Heart left ventricle (tissue), 16 donors: Measurements from ENCODE around the gene B3GAT2. TPM values are rescaled to one million over a fixed set of nuclear protein-coding genes. Genes with fewer than 3 reads are reported as not detected.

Source experiments
- ATAC-seq, 4 donors: fragments of 200-7000 bp; cut with Tn5 transposase; one replicate each; pipeline ENCODE4 v1.9.1; 2020 to 2022; ENCODE audit warnings: moderate library complexity in 4 of 4, mild to moderate bottlenecking in 3 of 4, moderate number of reproducible peaks in 1 of 4
- DNase-seq, 5 donors: peaks; one replicate each; pipeline ENCODE4 v3.0.0-alpha.2; 2020
- H3K27ac ChIP-seq, 12 donors: fragments of 200-600 bp; sonication (generic) in 4 of 12; one replicate each; pipeline versions ENCODE4 v1.5.0 to v1.8.0; 2016 to 2022; ENCODE audit warnings: mild to moderate bottlenecking in 2 of 12
- H3K27me3 ChIP-seq, 9 donors: fragments of 200-600 bp; sonication (generic) in 2 of 9; one replicate each; pipeline versions ENCODE4 v1.5.1 to v1.8.0; 2016 to 2022; ENCODE audit warnings: mild to moderate bottlenecking in 3 of 9
- H3K36me3 ChIP-seq, 9 donors: fragments of 200-600 bp; sonication (generic) in 2 of 9; one replicate each; pipeline versions ENCODE4 v1.5.0 to v1.8.0; 2018 to 2022; ENCODE audit warnings: mild to moderate bottlenecking in 2 of 9
- H3K4me1 ChIP-seq, 12 donors: fragments of 200-600 bp; sonication (generic) in 4 of 12; one replicate each; pipeline versions ENCODE4 v1.5.0 to v1.8.0; 2016 to 2022; ENCODE audit warnings: mild to moderate bottlenecking in 3 of 12
- H3K4me3 ChIP-seq, 12 donors: fragments of 200-600 bp; sonication (generic) in 4 of 12; one replicate each; pipeline versions ENCODE4 v1.5.0 to v1.8.0; 2017 to 2022; ENCODE audit warnings: mild to moderate bottlenecking in 9 of 12, moderate library complexity in 4 of 12
- H3K9me3 ChIP-seq, 12 donors: fragments of 200-600 bp; sonication (generic) in 4 of 12; one replicate each; pipeline versions ENCODE4 v1.5.0 to v1.8.0; 2016 to 2022; ENCODE audit warnings: mild to moderate bottlenecking in 1 of 12
- CTCF ChIP-seq, 12 donors: fragments of 200-600 bp; sonication (generic) in 4 of 12; IDR thresholded peaks; one replicate each; pipeline versions ENCODE4 v1.5.0 to v1.8.0; 2018 to 2022; ENCODE audit warnings: antibody characterized with exemption in 12 of 12, mild to moderate bottlenecking in 5 of 12
- POLR2A ChIP-seq, 2 donors: fragments of 450-650 bp; IDR thresholded peaks; one replicate each; pipeline ENCODE4 v1.6.1; 2017; ENCODE audit warnings: antibody characterized with exemption in 2 of 2, mild to moderate bottlenecking in 2 of 2, moderate library complexity in 2 of 2
- WGBS, 4 donors: extraction: QIAGEN DNeasy Blood & Tissue Kit in 2 of 4; methylation state at CpG; one replicate each; pipeline versions ENCODE4 v1.1.5 to v1.1.7; 2013 to 2018; 5-methylcytosine and 5-hydroxymethylcytosine counted together
- intact Hi-C, 10 donors: fragments of 100-400 bp; cut with DNase I; formaldehyde crosslinking; loops; one replicate each; pipeline versions ENCODE4 v1.11.1 to v1.14.2; 2022
- polyA plus RNA-seq, 2 donors: library from polyadenylated mRNA; stranded (reverse); fragments of 200-250 nt; gene quantifications; one replicate each; pipeline ENCODE4 v1.2.3, GENCODE V29; 2013
- total RNA-seq, 9 donors: library from RNA; depleted of rRNA in 2 of 9; stranded (reverse); fragments of >200 nt in 2 of 9; fragmentation: NEBNext Ultra II Directional in 3 of 9; extraction: Animal tissue kit (Norgen Biotek cat#: 25700) in 3 of 9; gene quantifications; one replicate each; pipeline versions ENCODE4 v1.1.0 to v1.2.4, GENCODE V29; 2016 to 2023
- donor health status: ischemic (EF 13 %, LVEDD 7.1; RV severe dilation, severe dysfunction).
- donor health status: healthy with polysubstance abuse.
- donor health status: DM: no; HTN: yes; CAD: no.
- donor health status: DM: no; HTN: no; CAD: no.
- donor health status: ischemic (EF 25% LVEDD 6.9; RV normal size, moderate dysfunction).
- donor health status: ischemic (EF 25% LVEDD 5.7; RV mildly dilated, moderate dysfunction).
- donor health status: healthy.
- donor health status: DM: yes; HTN: yes; CAD: no.
- donor health status: ischemic (EF 35%, LVEDD 5.7; RV mildly dilated, moderate dysfunction).
- donor health status: nonischemic (EF 11% LVEDD 7.7; RV severe dilation, severe dysfunction).
- donor health status: DM: yes; HTN: yes; CAD: no.
- donor health status: PGD.
- donor health status: ischemic (EF 29% LVEDD 5.4; RV normal size, mild dysfunction).
- donor health status: nonischemic (EF 23%, LVEDD 6.1; RV moderate dilation, normal function).

B3GAT2 gene
- total and polyA plus RNA-seq, 11 donors: 0.04 to 0.09 (median 0.07) TPM; not detected in 5

DNA sequence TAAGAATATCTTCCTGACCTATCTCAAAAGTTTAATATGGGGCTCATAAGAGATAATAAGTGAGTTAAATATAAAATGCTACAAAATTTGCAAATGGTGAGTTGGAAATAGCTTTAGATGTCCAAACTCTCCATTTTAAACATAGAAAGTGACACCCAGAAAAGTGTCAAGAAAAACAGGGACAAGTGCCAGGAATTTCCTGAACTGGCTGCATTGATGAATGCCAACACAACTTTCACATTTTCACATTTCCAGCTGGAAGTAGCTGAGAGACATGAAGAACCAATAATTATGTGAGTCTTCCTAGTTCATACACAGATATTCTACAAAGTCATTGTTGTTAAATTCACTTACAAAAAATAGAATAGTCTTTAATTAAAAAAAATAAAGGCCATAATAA is 38.6 kb upstream of the B3GAT2 start:
- no peaks in the 10 kb centered on the region for H3K36me3 ChIP-seq
- H3K27me3 ChIP-seq: no peaks in the 10 kb centered on the region
- no peaks in the 10 kb centered on the region for H3K4me1 ChIP-seq
- TF ChIP-seq POLR2A (IDR thresholded peaks at IDR 0.05) (no peak), CTCF (IDR thresholded peaks at IDR 0.05) (no peak)
- no peak overlapping the region for H3K27ac ChIP-seq
- H3K9me3 ChIP-seq: no peaks in the 10 kb centered on the region
- no peak for DNase-seq
- intact Hi-C loops: no loop called here
- H3K4me3 ChIP-seq: no peak overlapping the region
- ATAC-seq: no peak

DNA sequence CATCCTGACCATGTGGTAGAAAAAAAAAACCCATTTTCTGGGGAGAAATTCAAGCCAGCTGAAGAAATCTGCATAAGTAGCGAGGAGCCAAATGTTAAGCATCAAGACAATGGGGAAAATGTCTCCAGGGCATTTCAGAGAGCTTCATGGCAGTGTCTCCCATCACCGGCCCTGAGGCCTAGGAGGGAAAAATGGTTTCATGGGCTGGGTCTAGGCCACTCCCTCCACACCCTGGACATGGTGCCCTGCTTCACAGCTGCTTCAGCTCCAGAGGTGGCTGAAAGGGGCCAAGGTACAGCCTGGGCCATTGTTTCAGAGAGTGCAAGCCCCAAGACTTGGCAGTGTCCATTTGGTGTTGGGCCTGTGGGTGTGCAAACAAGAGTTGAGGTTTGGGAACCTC is 34.4 kb upstream of the B3GAT2 start:
- DNase-seq: no peak
- Histone ChIP-seq H3K27ac (no peak overlapping the region), H3K27me3 (no peaks in the 10 kb centered on the region), H3K4me3 (no peak overlapping the region), H3K4me1 (no peaks in the 10 kb centered on the region), H3K9me3 (no peaks in the 10 kb centered on the region), H3K36me3 (no peaks in the 10 kb centered on the region)
- no peak for ATAC-seq
- TF ChIP-seq CTCF (IDR thresholded peaks at IDR 0.05) (no peak), POLR2A (IDR thresholded peaks at IDR 0.05) (no peak)
- WGBS, 4 donors: 83 to 97% (median 88%) methylated on average over 2 of the region's 2 CpGs
- intact Hi-C loops: no loop called here

GRCh38 chr6:70985156-70985555 is 28.3 kb upstream of the B3GAT2 start:
- Histone ChIP-seq H3K27ac (no peak overlapping the region), H3K36me3 (no peaks in the 10 kb centered on the region), H3K4me3 (no peak overlapping the region), H3K4me1 (no peaks in the 10 kb centered on the region), H3K27me3 (no peaks in the 10 kb centered on the region), H3K9me3 (no peaks in the 10 kb centered on the region)
- 62 to 73% (median 68%) methylated on average over 4 of the region's 4 CpGs for WGBS, 4 donors
- no peak for TF ChIP-seq CTCF (IDR thresholded peaks at IDR 0.05)
- no peak for TF ChIP-seq POLR2A (IDR thresholded peaks at IDR 0.05)
- DNase-seq: no peak
- no peak for ATAC-seq
- intact Hi-C loops: no loop called here

DNA sequence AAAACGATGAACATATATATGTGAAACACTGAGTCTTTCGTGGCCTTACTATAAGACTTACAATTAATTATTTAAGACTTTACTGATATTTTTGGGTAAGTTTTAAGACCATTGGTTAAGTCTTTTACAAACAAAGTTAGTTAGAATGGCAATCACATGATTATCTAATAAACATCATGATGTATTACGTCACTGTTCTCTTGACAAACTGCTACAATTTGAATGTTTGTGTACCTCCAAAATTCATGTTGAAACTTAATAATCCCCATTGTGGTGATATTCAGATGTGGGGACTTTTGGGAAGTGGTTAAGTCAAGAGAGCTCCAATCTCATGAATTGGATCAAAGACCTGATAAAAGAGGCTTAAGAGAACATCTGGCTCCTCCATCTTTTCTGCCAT is 25.9 kb upstream of the B3GAT2 start:
- no peak for TF ChIP-seq CTCF (IDR thresholded peaks at IDR 0.05)
- no peak for TF ChIP-seq POLR2A (IDR thresholded peaks at IDR 0.05)
- Histone ChIP-seq H3K36me3 (no peaks in the 10 kb centered on the region), H3K4me3 (no peak overlapping the region), H3K4me1 (no peaks in the 10 kb centered on the region), H3K9me3 (no peaks in the 10 kb centered on the region), H3K27ac (no peak overlapping the region), H3K27me3 (no peaks in the 10 kb centered on the region)
- ATAC-seq (no peak), DNase-seq (no peak)
- intact Hi-C loops: no loop called here
- WGBS, 4 donors: 89 to 91% (median 90%) methylated on average over 3 of the region's 3 CpGs
